GM12801 (cell line): ENCODE measurements around the gene ACE.

Experiments
- CTCF ChIP-seq: IDR thresholded peaks from one replicate; pipeline ENCODE4 v1.5.1; 2011; ENCODE audit warnings: control low read depth; ENCODE audit not compliant: insufficient read length; ENCODE audit errors: extremely low read depth

Gene ACE

GRCh38 chr17:63464691-63465236 is 12.1 kb upstream of the ACE start:
- TF ChIP-seq CTCF = no peak

- TF ChIP-seq CTCF = no peak
Measured at GRCh38 chr17:63474174-63474573, 2.7 kb upstream of the ACE start.

- no peak for TF ChIP-seq CTCF
Measured at GRCh38 chr17:63474586-63475460, 2.0 kb upstream of the ACE start.

- no peak for TF ChIP-seq CTCF
Measured at GRCh38 chr17:63475491-63476412, 1.1 kb upstream of the ACE start.

- no peak for TF ChIP-seq CTCF
Measured at GRCh38 chr17:63476459-63476853, 405 bp upstream of the ACE start.

GRCh38 chr17:63477480-63478440 is 899 bp downstream of the ACE start:
- no peak for TF ChIP-seq CTCF
